HepG2 (cell line): ENCODE measurements around the gene NAPB. TPM values are rescaled to one million over a fixed set of nuclear protein-coding genes. Genes with fewer than 3 reads are reported as not detected.

ENCODE experiments used
- ATAC-seq: fragments of 200-7000 bp; cut with Tn5 transposase; 3 replicates; pipeline ENCODE4 v1.9.1; 2020; ENCODE audit warnings: mild to moderate bottlenecking, moderate library complexity
- BruUV-seq: library from RNA; stranded (reverse); fragments of 400-500 nt; replicated peaks from 2 replicates; lab custom pipeline; 2021; lab: Mats Ljungman, UMichigan
- CTCF ChIA-PET: fragments of 300-600 bp; formaldehyde crosslinking; extraction: SDS; loops from one replicate; lab custom pipeline; 2021; ENCODE audit warnings: low total read pairs, inconsistent platforms, low intra/inter-chr PET ratio; lab: Yijun Ruan, JAX
- POLR2A ChIA-PET: fragments of 350-600 bp; sonication (Branson Sonifier 250); formaldehyde crosslinking; loops from one replicate; lab custom pipeline; 2020; ENCODE audit warnings: antibody characterized with exemption, inconsistent platforms; lab: Yijun Ruan, JAX
- DNase-seq: peaks from one replicate; pipeline ENCODE4 v3.0.0-alpha.2; 2015; ENCODE audit warnings: low spot score
- FAIRE-seq: peaks from 3 replicates; lab custom pipeline; 2011; peaks lifted over from hg19 to GRCh38; lab: Jason Lieb, UNC
- H2AFZ ChIP-seq: one replicate; pipeline ENCODE4 v1.6.1; 2011; ENCODE audit warnings: low read length, inconsistent platforms
- H3K27ac ChIP-seq: fragments of 300-600 bp; 3 replicates; pipeline ENCODE4 v1.8.0; 2011; ENCODE audit warnings: mixed run types, mild to moderate bottlenecking, mixed read lengths, low read length, inconsistent platforms; ENCODE audit not compliant: insufficient read depth; ENCODE audit errors: extremely low read length
- H3K27me3 ChIP-seq, 2 experiments: fragments of 200-600 bp in 1 of 2; 2 replicates in 1 of 2; 3 replicates in 1 of 2; pipeline versions ENCODE4 v1.6.0 to v1.8.0; 2011; ENCODE audit warnings: low read length in 2 of 2, mild to moderate bottlenecking in 2 of 2, moderate library complexity in 2 of 2, inconsistent platforms in 1 of 2; ENCODE audit not compliant: insufficient read depth in 2 of 2, control insufficient read depth in 1 of 2
- H3K36me3 ChIP-seq, 2 experiments: fragments of 200-600 bp in 1 of 2; replicated peaks in 1 of 2; 2 replicates in 1 of 2; 3 replicates in 1 of 2; pipeline versions ENCODE4 v1.5.1 to v1.8.0; 2011; ENCODE audit warnings: low read length in 2 of 2, inconsistent platforms in 1 of 2; ENCODE audit not compliant: insufficient read depth in 2 of 2, control insufficient read depth in 1 of 2
- H3K4me1 ChIP-seq: 2 replicates; pipeline ENCODE4 v1.5.1; 2012; ENCODE audit warnings: low read length, inconsistent platforms; ENCODE audit not compliant: insufficient read depth
- H3K4me2 ChIP-seq: 2 replicates; pipeline ENCODE4 v1.6.0; 2011; ENCODE audit warnings: low read depth, low read length, inconsistent platforms
- H3K4me3 ChIP-seq, 3 experiments: fragments of 200-600 bp in 1 of 3; sonication (generic), shearing (Covaris generic) in 1 of 3; replicated peaks in 1 of 3; 2 replicates each; pipeline ENCODE4 v1.5.1; 2011 to 2016; ENCODE audit warnings: low read length in 3 of 3, inconsistent platforms in 2 of 3, low read depth in 2 of 3, mild to moderate bottlenecking in 2 of 3, control low read depth in 1 of 3, mixed read lengths in 1 of 3; ENCODE audit not compliant: insufficient read depth in 1 of 3
- H3K79me2 ChIP-seq: one replicate; pipeline ENCODE4 v1.6.1; 2011; ENCODE audit warnings: low read length, inconsistent platforms; ENCODE audit not compliant: insufficient read depth
- H3K9ac ChIP-seq: 2 replicates; pipeline ENCODE4 v1.6.0; 2011; ENCODE audit warnings: mild to moderate bottlenecking, low read depth, low read length, inconsistent platforms; ENCODE audit not compliant: insufficient read depth
- H3K9me3 ChIP-seq: 2 replicates; pipeline ENCODE4 v1.5.1; 2012; ENCODE audit warnings: mild to moderate bottlenecking, low read length
- H4K20me1 ChIP-seq: 2 replicates; pipeline ENCODE4 v1.6.0; 2011; ENCODE audit warnings: inconsistent platforms, mild to moderate bottlenecking, low read length, moderate library complexity; ENCODE audit not compliant: insufficient read depth
- FIP1L1 ChIP-seq: fragments of 200-400 bp; formaldehyde crosslinking; IDR thresholded peaks from 2 replicates; pipeline ENCODE4 v1.6.1; 2018; ENCODE audit warnings: low read depth, mild to moderate bottlenecking, low read length, moderate library complexity, borderline replicate concordance; ENCODE audit not compliant: insufficient read depth
- GLI4 ChIP-seq: sonication (generic); formaldehyde crosslinking; IDR thresholded peaks from 2 replicates; pipeline ENCODE4 v1.5.1; 2020; ENCODE audit warnings: missing genetic modification reagents, mild to moderate bottlenecking, moderate library complexity, borderline replicate concordance
- HINFP ChIP-seq: sonication (generic); formaldehyde crosslinking; IDR thresholded peaks from 2 replicates; pipeline ENCODE4 v1.4.0; 2020; ENCODE audit warnings: low read depth, mild to moderate bottlenecking, missing genetic modification reagents
- MED8 ChIP-seq: sonication (generic); formaldehyde crosslinking; IDR thresholded peaks from 2 replicates; pipeline ENCODE4 v1.8.1; 2023; ENCODE audit warnings: mild to moderate bottlenecking, missing genetic modification reagents; ENCODE audit not compliant: insufficient replicate concordance
- ZBTB3 ChIP-seq: sonication (generic); formaldehyde crosslinking; IDR thresholded peaks from 2 replicates; pipeline ENCODE4 v1.4.0; 2020; ENCODE audit warnings: low read depth, mild to moderate bottlenecking, moderate library complexity, missing genetic modification reagents, borderline replicate concordance
- ZNF18 ChIP-seq: sonication (generic); formaldehyde crosslinking; IDR thresholded peaks from 2 replicates; pipeline ENCODE4 v1.8.0; 2022; ENCODE audit warnings: mild to moderate bottlenecking, missing genetic modification reagents; ENCODE audit not compliant: insufficient replicate concordance
- ZNF407 ChIP-seq: sonication (generic); formaldehyde crosslinking; IDR thresholded peaks from one replicate; pipeline ENCODE4 v1.5.1; 2020; ENCODE audit warnings: mild to moderate bottlenecking, missing genetic modification reagents; ENCODE audit errors: not compliant biosample characterization
- ZNF644 ChIP-seq: IDR thresholded peaks from 2 replicates; pipeline ENCODE4 v1.6.1; 2016; ENCODE audit warnings: low read depth
- ZZZ3 ChIP-seq: sonication (generic); formaldehyde crosslinking; IDR thresholded peaks from 2 replicates; pipeline ENCODE4 v1.4.0; 2020; ENCODE audit warnings: missing genetic modification reagents, mild to moderate bottlenecking, borderline replicate concordance
- WGBS: methylation state at CpG from one replicate; pipeline ENCODE4 v1.1.6; 2017; ENCODE audit warnings: low lambda C conversion rate; 5-methylcytosine and 5-hydroxymethylcytosine counted together
- in situ Hi-C: cut with HindIII; loops from 2 replicates; pipeline ENCODE4 v1.10.0; 2017; ENCODE audit warnings: low pct_unique_long_range_greater_than_20kb; ENCODE audit not compliant: extremely low pct_ligation_motif_present
- intact Hi-C: fragments of 100-400 bp; cut with micrococcal nuclease; formaldehyde crosslinking; loops from one replicate; pipeline ENCODE4 v1.10.0; 2022; ENCODE audit not compliant: unreplicated experiment
- polyA plus RNA-seq, 8 experiments: library from polyadenylated mRNA; depleted of rRNA in 3 of 8; stranded (reverse) in 7 of 8; unstranded in 1 of 8; fragments of >200 nt; fragmentation: Illumina TruSeq in 4 of 8; extraction: Trizol in 4 of 8; gene quantifications; 2 replicates each; pipeline versions ENCODE4 v1.2.1 to v1.2.3, GENCODE V29; 2011 to 2016; ENCODE audit warnings: low read depth in 4 of 8, missing spikeins in 1 of 8, mixed read lengths in 1 of 8; ENCODE audit not compliant: insufficient read depth in 1 of 8
- total RNA-seq, 5 experiments: library from RNA; depleted of rRNA; stranded (reverse); fragments of >200 nt; fragmentation: Illumina TruSeq; extraction: Trizol; gene quantifications; 2 replicates each; pipeline ENCODE4 v1.2.3, GENCODE V29; 2016; ENCODE audit warnings: low read depth in 1 of 5

The NAPB gene
- total and polyA plus RNA-seq, 2 of the 13 experiments (the other 11 are each of a cell fraction or from before 2014, with no cell fraction given): 15.2 to 16.1 TPM

GRCh38 chr20:23357767-23358562 lies 63.3 kb downstream of the NAPB start:
- BruUV-seq: no TSS peak
- FAIRE-seq: peak; percentile 82
- Histone ChIP-seq H3K27me3 (no peaks in the 10 kb centered on the region; a peak in 1 of 5 replicates), H3K79me2 (peaks cover 19% of the 10 kb centered on the region), H2AFZ (peak overlapping the region; percentile 48), H3K4me3 (peak overlapping the region; percentile 55 to 91 (median 65)), H3K4me1 (peaks cover 45% of the 10 kb centered on the region), H3K36me3 (peaks cover 3 to 12% of the 10 kb centered on the region in 2 experiments; a peak in 4 of 5 replicates), H3K9ac (peak overlapping the region; percentile 78), H3K4me2 (peak overlapping the region; percentile 97), H4K20me1 (0 out of 2 replicates have a peak, but pooled peaks cover 4% of the 10 kb centered on the region), H3K27ac (peak overlapping the region; percentile 77), H3K9me3 (no peaks in the 10 kb centered on the region)
- under 1% methylated on average over 71 of the region's 71 CpGs for WGBS
- ChIA-PET POLR2A (interaction anchor here (0.7 to 4.6 kb wide), 22 partner anchors 8 to 927 kb away, joined by 3 to 145 read pairs (median 4); partner anchors contain the start of genes NAPB and NXT1), CTCF (interaction anchor here (1.6 kb wide), 1 partner anchor 8 kb away, joined by 4 read pairs; no protein-coding TSS in a partner anchor)
- peak; percentile 76 for ATAC-seq
- in situ Hi-C loops (loop anchor here (10.0 kb wide), 1 partner anchor 783 kb away; no protein-coding TSS in a partner anchor), intact Hi-C loops (loop anchor here (1.0 to 10.0 kb wide), 4 partner anchors 8 to 943 kb away; partner anchors contain the start of gene NXT1)
- peak; percentile 98 for DNase-seq
- TF ChIP-seq HINFP (CRISPR knock-in tag) (peak; percentile 68; the same call in 1 of the 2 replicates), ZNF407 (CRISPR knock-in tag) (peak; percentile 76), ZZZ3 (peak; percentile 64; the same call in 1 of the 2 replicates), ZBTB3 (no peak; the same call in 1 of the 2 replicates), ZNF644 (CRISPR knock-in tag) (no peak), GLI4 (CRISPR knock-in tag) (peak; percentile 28; the same call in 1 of the 2 replicates), MED8 (CRISPR knock-in tag) (no peak), ZNF18 (CRISPR knock-in tag) (peak; percentile 73), FIP1L1 (no peak)
